GM19023 (cell line): Measurements from ENCODE around the gene CDH24.

Experiments used
- ATAC-seq: cut with Tn5 transposase; IDR thresholded peaks from one replicate; pipeline ENCODE4 v1.9.1; 2021; ENCODE audit warnings: mild to moderate bottlenecking, moderate library complexity; ENCODE audit not compliant: unreplicated experiment

CDH24 gene

GRCh38 chr14:22997676-22998323, 59.5 kb downstream of the CDH24 start:
- ATAC-seq: no peak
